Measurements from ENCODE around the gene DDIT3. TPM values are rescaled to one million over a fixed set of nuclear protein-coding genes. Genes with fewer than 3 reads are reported as not detected.

DDIT3 gene
- polyA plus RNA-seq, 1 experiment, result 64.9 TPM

DNA sequence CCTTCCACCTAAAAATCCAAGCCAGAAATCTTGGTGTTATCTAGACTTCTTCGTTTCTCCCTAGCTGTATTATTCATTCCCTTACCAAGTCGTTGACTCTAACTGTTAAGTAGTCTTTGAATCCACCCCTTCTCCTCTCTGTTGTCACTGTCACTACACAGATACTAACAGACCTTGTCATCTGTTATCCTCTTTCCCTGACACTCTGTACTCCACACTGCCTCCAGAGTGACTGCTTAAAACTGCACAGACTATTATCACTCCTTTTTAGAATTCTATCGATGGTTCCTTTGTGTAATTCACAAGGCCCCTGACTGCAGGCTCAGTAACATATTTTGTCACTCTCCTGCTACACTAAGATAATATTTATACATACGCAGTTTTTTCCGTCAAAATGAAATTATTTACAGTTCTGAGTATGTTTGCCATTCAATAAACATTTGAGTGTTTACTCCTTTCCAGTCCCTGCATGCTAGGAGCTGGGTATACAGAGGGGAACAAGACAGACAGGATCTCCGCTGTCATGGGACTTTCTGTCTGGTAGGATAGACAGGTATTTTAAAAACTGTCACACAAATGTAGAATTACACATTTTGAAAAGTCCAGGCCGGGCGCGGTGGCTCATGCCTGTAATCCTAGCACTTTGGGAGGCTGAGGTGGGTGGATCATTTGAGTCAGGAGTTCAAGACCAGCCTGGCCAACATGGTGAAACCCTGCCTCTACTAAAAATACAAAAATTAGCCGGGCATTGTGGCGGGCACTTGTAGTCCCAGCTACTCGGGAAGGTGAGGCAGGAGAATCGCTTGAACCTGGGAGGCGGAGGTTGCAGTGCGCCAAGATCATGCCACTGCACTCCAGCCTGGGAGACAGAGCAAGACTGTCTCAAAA lies 28.7 kb downstream of the DDIT3 start:
- DNase-seq (ENCODE audit: low read depth, low spot score), result no peak
- no peaks in the 10 kb centered on the region; the same call in 1 of the 2 replicates for H3K9me3 ChIP-seq (ENCODE audit: control insufficient read depth, insufficient read depth, low read length)
- H3K27ac ChIP-seq (ENCODE audit: low read depth, low read length), result no peak overlapping the region
- TF ChIP-seq, protein P1, sequence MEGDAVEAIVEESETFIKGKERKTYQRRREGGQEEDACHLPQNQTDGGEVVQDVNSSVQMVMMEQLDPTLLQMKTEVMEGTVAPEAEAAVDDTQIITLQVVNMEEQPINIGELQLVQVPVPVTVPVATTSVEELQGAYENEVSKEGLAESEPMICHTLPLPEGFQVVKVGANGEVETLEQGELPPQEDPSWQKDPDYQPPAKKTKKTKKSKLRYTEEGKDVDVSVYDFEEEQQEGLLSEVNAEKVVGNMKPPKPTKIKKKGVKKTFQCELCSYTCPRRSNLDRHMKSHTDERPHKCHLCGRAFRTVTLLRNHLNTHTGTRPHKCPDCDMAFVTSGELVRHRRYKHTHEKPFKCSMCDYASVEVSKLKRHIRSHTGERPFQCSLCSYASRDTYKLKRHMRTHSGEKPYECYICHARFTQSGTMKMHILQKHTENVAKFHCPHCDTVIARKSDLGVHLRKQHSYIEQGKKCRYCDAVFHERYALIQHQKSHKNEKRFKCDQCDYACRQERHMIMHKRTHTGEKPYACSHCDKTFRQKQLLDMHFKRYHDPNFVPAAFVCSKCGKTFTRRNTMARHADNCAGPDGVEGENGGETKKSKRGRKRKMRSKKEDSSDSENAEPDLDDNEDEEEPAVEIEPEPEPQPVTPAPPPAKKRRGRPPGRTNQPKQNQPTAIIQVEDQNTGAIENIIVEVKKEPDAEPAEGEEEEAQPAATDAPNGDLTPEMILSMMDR (IDR thresholded peaks at IDR 0.05; ENCODE audit: low read depth, low read length), result no peak
- H3K27me3 ChIP-seq (ENCODE audit: control insufficient read depth, insufficient read depth, low read length), result no peaks in the 10 kb centered on the region
- H3K4me3 ChIP-seq (ENCODE audit: low read depth, low read length), result no peak overlapping the region
- POLR2A ChIA-PET, result no interaction called here
- CTCF ChIA-PET, result interaction anchor here (0.8 kb wide), 1 partner anchor 33 kb away, joined by 3 read pairs; no protein-coding TSS in a partner anchor

DNA sequence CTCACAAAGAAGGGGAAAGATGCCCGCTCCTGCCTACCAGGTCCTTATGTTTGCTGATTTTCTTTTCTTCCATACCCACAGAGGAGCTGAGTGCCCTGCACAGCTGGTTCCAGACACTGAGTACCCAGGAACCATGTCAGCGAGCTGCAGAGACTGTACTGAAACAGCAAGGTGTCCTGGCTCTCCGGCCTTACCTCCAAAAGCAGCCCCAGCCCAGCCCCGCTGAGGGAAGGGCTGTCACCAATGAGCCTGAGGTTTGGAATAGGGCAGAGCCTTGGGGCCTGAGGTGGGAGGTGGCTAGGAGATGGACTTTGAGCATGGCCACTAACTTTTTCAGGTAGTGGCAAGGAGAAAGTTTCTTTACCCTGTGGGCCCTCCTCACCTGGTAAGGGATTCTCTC lies 30.2 kb downstream of the DDIT3 start:
- TF ChIP-seq, protein P1 (IDR thresholded peaks at IDR 0.05; ENCODE audit: low read depth, low read length), result no peak
- no peaks in the 10 kb centered on the region; the same call in 1 of the 2 replicates for H3K9me3 ChIP-seq (ENCODE audit: control insufficient read depth, insufficient read depth, low read length)
- no peak overlapping the region for H3K27ac ChIP-seq (ENCODE audit: low read depth, low read length)
- no peak overlapping the region for H3K4me3 ChIP-seq (ENCODE audit: low read depth, low read length)
- H3K27me3 ChIP-seq (ENCODE audit: control insufficient read depth, insufficient read depth, low read length), result no peaks in the 10 kb centered on the region
- ChIA-PET CTCF (interaction anchor here (1.1 kb wide), 1 partner anchor 32 kb away, joined by 4 read pairs; no protein-coding TSS in a partner anchor), POLR2A (no interaction called here)
- no peak for DNase-seq (ENCODE audit: low read depth, low spot score)

DNA sequence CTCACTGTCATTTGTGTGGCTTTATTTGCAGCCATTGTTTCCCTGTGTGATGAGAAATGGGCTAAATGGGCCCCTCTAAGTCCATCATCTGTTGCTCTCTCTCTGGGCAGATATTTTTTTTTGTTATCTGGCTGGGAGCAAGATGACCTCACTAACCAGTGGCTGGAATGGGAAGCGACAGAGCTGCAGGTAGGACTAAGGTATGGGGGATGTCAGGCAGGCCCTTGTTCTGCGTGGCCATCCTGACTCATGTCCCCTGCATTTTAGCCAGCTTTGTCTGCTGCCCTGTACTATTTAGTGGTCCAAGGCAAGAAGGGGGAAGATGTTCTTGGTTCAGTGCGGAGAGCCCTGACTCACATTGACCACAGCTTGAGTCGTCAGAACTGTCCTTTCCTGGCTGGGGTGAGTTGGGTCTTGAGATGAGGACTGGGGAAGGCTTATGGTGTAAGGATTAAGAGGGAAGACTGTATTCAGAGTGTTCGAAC lies 31.1 kb downstream of the DDIT3 start:
- Histone ChIP-seq H3K9me3 (ENCODE audit: control insufficient read depth, insufficient read depth, low read length) (no peaks in the 10 kb centered on the region; the same call in 1 of the 2 replicates), H3K27ac (ENCODE audit: low read depth, low read length) (no peak overlapping the region), H3K27me3 (ENCODE audit: control insufficient read depth, insufficient read depth, low read length) (no peaks in the 10 kb centered on the region), H3K4me3 (ENCODE audit: low read depth, low read length) (peak overlapping the region; percentile 100)
- ChIA-PET CTCF (interaction anchor here (0.7 to 1.1 kb wide), 2 partner anchors 26 to 31 kb away, joined by 3 to 4 read pairs; no protein-coding TSS in a partner anchor), POLR2A (no interaction called here)
- DNase-seq (ENCODE audit: low read depth, low spot score), result no peak
- TF ChIP-seq, protein P1 (IDR thresholded peaks at IDR 0.05; ENCODE audit: low read depth, low read length), result no peak

DNA sequence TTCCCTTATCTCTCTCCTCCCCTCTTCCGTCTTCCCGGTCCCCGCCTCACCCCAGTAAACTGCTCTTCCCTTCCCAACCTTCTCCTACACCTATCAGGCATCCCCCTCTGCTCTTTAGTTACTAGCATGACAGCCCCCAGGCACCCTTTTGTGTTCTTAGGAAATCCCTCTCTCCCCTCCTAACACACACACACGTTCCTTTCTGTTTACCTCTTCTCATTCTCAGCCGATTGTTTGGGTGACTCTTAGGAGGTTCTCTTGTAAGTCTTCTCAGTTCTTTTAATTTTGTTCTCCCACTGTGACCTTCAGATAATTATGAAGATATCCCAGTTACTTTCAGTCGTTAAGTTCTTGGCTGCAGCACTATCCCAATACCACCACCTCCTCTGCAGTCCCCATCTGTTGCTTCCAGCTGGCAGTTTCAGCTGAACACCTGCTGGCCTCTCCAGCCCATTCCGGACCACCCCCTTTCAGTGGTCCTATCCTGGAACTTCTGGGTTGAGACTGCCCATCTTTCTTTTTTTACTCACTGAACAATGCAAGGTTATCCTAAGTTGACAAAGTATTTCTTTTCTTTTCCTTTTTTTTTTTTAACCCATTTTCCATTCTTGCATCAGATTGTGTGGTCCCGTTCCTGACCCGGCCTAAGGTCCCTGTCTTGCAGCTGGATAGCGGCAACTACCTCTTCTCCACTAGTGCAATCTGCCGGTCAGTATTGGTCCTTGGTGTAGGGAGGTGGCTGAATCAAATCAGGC lies 31.7 kb downstream of the DDIT3 start:
- Histone ChIP-seq H3K27me3 (ENCODE audit: control insufficient read depth, insufficient read depth, low read length) (no peaks in the 10 kb centered on the region), H3K9me3 (ENCODE audit: control insufficient read depth, insufficient read depth, low read length) (no peaks in the 10 kb centered on the region; the same call in 1 of the 2 replicates), H3K4me3 (ENCODE audit: low read depth, low read length) (peak overlapping the region; percentile 100), H3K27ac (ENCODE audit: low read depth, low read length) (peak overlapping the region; percentile 84)
- ChIA-PET CTCF (interaction anchor here (0.7 kb wide), 1 partner anchor 25 kb away, joined by 3 read pairs; no protein-coding TSS in a partner anchor), POLR2A (no interaction called here)
- TF ChIP-seq, protein P1 (IDR thresholded peaks at IDR 0.05; ENCODE audit: low read depth, low read length), result no peak
- DNase-seq (ENCODE audit: low read depth, low spot score), result no peak
